Nephron progenitor cell (in vitro differentiated cells): ENCODE data around the gene ABHD17C.

ENCODE experiments used
- DNase-seq: peaks from one replicate; pipeline ENCODE4 v3.0.0; 2021
- H3K27ac Mint-ChIP-seq: 2 replicates; pipeline ENCODE4 v1.8.0; 2021; ENCODE audit warnings: mild to moderate bottlenecking, moderate library complexity, mixed read lengths
- H3K27me3 Mint-ChIP-seq: 2 replicates; pipeline ENCODE4 v1.8.0; 2021; ENCODE audit warnings: mild to moderate bottlenecking, low read depth, mixed read lengths; ENCODE audit not compliant: poor library complexity
- H3K36me3 Mint-ChIP-seq: 2 replicates; pipeline ENCODE4 v1.8.0; 2021; ENCODE audit warnings: low read depth, mixed read lengths
- H3K4me1 Mint-ChIP-seq: 2 replicates; pipeline ENCODE4 v1.8.0; 2021; ENCODE audit warnings: mixed read lengths
- H3K4me3 Mint-ChIP-seq: 2 replicates; pipeline ENCODE4 v1.8.0; 2021; ENCODE audit warnings: mild to moderate bottlenecking, moderate library complexity, mixed read lengths
- H3K9me3 Mint-ChIP-seq: 2 replicates; pipeline ENCODE4 v1.8.0; 2021; ENCODE audit warnings: mild to moderate bottlenecking, moderate library complexity, mixed read lengths
- CTCF ChIP-seq: fragments of 200-600 bp; sonication (generic); IDR thresholded peaks from 2 replicates; pipeline ENCODE4 v1.5.0; 2021; ENCODE audit warnings: antibody characterized with exemption

The ABHD17C gene

DNA sequence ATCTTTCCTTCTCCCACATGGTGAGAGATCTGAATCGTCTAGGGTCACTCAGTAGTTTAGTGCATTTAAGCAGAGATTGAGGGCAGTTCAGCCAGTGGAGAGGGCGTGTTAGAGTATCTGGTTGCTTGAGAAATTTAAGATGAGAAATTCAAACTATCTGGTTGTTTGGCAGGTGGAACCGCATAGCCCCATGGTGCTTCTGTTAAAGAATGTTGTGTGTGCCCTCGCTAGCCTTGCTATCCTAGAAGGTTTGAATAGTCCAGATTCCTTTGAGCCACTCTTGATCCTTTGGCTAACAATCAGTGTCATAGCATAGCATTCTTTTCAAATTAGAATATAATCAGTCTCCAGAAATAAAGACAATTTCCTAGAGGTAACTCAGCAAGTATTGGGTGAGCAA, 32.1 kb downstream of the ABHD17C start:
- H3K4me1 Mint-ChIP-seq = peaks cover 39% of the 10 kb centered on the region
- DNase-seq = no peak

DNA sequence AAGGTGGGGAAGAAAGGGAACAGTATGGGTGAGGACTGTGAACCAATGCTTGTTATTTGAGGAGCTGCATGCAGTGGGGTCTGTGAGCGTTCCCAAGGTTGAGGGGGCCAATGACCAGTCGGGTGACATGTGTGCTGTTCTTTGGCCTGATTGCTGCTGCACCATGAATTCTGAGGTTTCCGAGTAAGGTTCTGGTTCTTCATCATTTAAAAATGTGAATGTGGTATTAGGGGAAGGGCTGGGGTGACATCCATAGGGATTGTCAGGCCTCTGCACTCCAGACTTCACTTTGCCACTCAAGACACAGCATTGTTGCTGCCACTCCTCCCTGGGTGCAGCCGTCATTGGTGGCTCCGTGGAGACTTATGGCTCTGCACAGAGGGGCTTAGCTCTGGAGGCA, 32.5 kb downstream of the ABHD17C start:
- DNase-seq = no peak
- H3K9me3 Mint-ChIP-seq = peaks cover 22% of the 10 kb centered on the region
- H3K4me1 Mint-ChIP-seq = peaks cover 42% of the 10 kb centered on the region
- TF ChIP-seq CTCF = no peak
- no peak overlapping the region for H3K27ac Mint-ChIP-seq
- H3K4me3 Mint-ChIP-seq = no peak overlapping the region
- H3K27me3 Mint-ChIP-seq = no peaks in the 10 kb centered on the region
- peaks cover 39% of the 10 kb centered on the region for H3K36me3 Mint-ChIP-seq

More for the DNA sequence above, 32.1 kb downstream of the ABHD17C start:
- TF ChIP-seq CTCF = no peak
- Mint-ChIP-seq H3K9me3 (peaks cover 22% of the 10 kb centered on the region), H3K27ac (peak overlapping the region; percentile 4), H3K4me3 (no peak overlapping the region), H3K36me3 (peaks cover 41% of the 10 kb centered on the region), H3K27me3 (no peaks in the 10 kb centered on the region)

DNA sequence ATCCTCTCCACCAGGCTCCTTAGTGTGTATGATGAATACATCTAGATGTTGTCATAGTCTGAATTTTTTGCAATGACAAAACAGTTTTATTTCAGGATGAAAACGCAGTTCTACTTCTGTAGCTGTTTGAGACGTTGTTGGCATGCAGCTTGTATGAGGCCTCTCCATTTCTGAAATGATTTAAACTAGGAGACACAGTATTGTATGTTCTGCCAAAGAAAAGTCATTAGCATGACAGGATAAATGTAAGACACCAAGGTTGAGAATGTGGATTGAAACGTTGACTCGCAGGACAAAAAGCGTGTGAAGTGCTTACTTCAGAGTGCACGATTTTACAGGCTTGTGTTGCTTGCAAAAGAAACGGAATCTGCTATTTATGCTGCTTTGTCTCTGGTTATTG, 35.3 kb downstream of the ABHD17C start:
- DNase-seq = no peak
- H3K4me1 Mint-ChIP-seq = peaks cover 57% of the 10 kb centered on the region
- H3K9me3 Mint-ChIP-seq = peaks cover 14% of the 10 kb centered on the region
- peaks cover 19% of the 10 kb centered on the region for H3K36me3 Mint-ChIP-seq
- H3K27me3 Mint-ChIP-seq = no peaks in the 10 kb centered on the region
- no peak overlapping the region for H3K27ac Mint-ChIP-seq
- no peak for TF ChIP-seq CTCF
- no peak overlapping the region for H3K4me3 Mint-ChIP-seq

GRCh38 chr15:80730926-80731325, 35.8 kb downstream of the ABHD17C start:
- Mint-ChIP-seq H3K27me3 (no peaks in the 10 kb centered on the region), H3K4me3 (no peak overlapping the region), H3K4me1 (peaks cover 63% of the 10 kb centered on the region), H3K27ac (no peak overlapping the region), H3K9me3 (peaks cover 11% of the 10 kb centered on the region), H3K36me3 (peaks cover 15% of the 10 kb centered on the region)
- no peak for TF ChIP-seq CTCF
- no peak for DNase-seq

DNA sequence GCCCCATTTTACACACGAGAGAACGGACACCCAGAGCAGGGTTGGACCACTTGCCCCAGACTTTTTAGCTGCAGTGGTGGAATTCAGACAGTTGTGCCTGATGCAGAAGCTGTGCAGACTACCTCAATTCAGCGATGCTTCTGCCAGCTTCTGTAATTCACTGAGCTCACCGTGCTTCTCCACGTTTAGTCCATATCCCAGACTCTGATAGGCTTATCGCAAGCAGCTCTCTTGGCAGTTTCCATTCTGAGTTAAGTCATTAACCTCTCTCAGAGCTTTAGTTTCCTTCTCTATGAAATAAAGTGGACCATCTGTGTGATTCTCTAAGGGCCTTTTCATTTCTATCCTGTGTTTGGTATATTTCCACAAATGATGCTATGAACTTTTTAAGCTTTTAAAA, 37.1 kb downstream of the ABHD17C start:
- no peak for TF ChIP-seq CTCF
- Mint-ChIP-seq H3K9me3 (no peaks in the 10 kb centered on the region), H3K4me1 (peaks cover 69% of the 10 kb centered on the region), H3K4me3 (no peak overlapping the region), H3K36me3 (peaks cover 2% of the 10 kb centered on the region), H3K27me3 (no peaks in the 10 kb centered on the region), H3K27ac (peak overlapping the region; percentile 14)
- DNase-seq = no peak

DNA sequence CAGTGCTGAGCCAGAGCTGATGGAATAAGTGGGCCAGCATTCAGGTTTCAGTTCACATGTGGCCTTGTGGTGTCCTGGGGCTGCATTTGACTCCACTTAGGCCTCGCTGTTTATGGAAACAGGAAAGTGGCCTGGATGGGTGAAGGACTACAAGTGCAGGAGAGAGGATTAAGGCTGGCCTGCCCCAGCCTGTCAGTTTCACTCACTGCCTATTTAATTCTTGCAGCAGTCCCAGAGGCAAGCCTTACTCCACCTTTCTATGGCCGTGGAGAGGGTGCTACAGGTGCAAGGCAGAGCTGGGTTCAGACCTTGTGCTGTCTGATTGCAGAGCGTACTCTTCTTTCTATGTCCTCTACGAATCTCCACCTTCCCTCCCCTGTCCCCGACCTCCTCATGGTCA, 37.7 kb downstream of the ABHD17C start:
- no peak for DNase-seq
- Mint-ChIP-seq H3K36me3 (peaks cover 6% of the 10 kb centered on the region), H3K4me3 (no peak overlapping the region), H3K27me3 (no peaks in the 10 kb centered on the region), H3K9me3 (peaks cover 6% of the 10 kb centered on the region), H3K4me1 (peaks cover 70% of the 10 kb centered on the region), H3K27ac (no peak overlapping the region)
- no peak for TF ChIP-seq CTCF
